ENCODE data around the gene TMTC2.

Gene TMTC2

GRCh38 chr12:82686168-82687020, at the start of gene TMTC2:
Gene TMTC2 (plus strand): TSS chr12:82686906.
- DNase-seq, result peak; percentile 68 to 79 (median 73)

- no peak for DNase-seq
These were observed 48.4 kb upstream of the TMTC2 start for GRCh38 chr12:82638324-82638723.

GRCh38 chr12:82644896-82645295, 41.8 kb upstream of the TMTC2 start:
- DNase-seq, result no peak

GRCh38 chr12:82645414-82645813, 41.3 kb upstream of the TMTC2 start:
- no peak for DNase-seq

GRCh38 chr12:82647853-82648252, 38.9 kb upstream of the TMTC2 start:
- no peak for DNase-seq

- DNase-seq, result no peak
These were observed 38.3 kb upstream of the TMTC2 start for GRCh38 chr12:82648259-82648909.

- DNase-seq, result no peak
These were observed 35.9 kb upstream of the TMTC2 start for GRCh38 chr12:82650627-82651337.

GRCh38 chr12:82651489-82651888, 35.2 kb upstream of the TMTC2 start:
- no peak for DNase-seq

- no peak for DNase-seq
These were observed 34.6 kb upstream of the TMTC2 start for GRCh38 chr12:82652071-82652470.

- no peak for DNase-seq
These were observed 31.0 kb upstream of the TMTC2 start for GRCh38 chr12:82655751-82656150.

GRCh38 chr12:82659343-82660207, 27.1 kb upstream of the TMTC2 start:
- no peak for DNase-seq

GRCh38 chr12:82660541-82661325, 26.0 kb upstream of the TMTC2 start:
- DNase-seq, result no peak

- DNase-seq, result no peak
These were observed 22.8 kb upstream of the TMTC2 start for GRCh38 chr12:82663893-82664292.

- no peak for DNase-seq
These were observed 21.4 kb upstream of the TMTC2 start for GRCh38 chr12:82665142-82665923.

- no peak for DNase-seq
These were observed 19.9 kb upstream of the TMTC2 start for GRCh38 chr12:82666830-82667229.

- no peak for DNase-seq
These were observed 15.0 kb upstream of the TMTC2 start for GRCh38 chr12:82671673-82672195.

- DNase-seq, result no peak
These were observed 13.8 kb upstream of the TMTC2 start for GRCh38 chr12:82672811-82673495.

GRCh38 chr12:82673698-82674097, 13.0 kb upstream of the TMTC2 start:
- no peak for DNase-seq

GRCh38 chr12:82675246-82675645, 11.5 kb upstream of the TMTC2 start:
- DNase-seq, result no peak

GRCh38 chr12:82682326-82682725, 4.4 kb upstream of the TMTC2 start:
- DNase-seq, result no peak
